AG04450 (cell line): ENCODE data around the gene CEP192. TPM values are rescaled to one million over a fixed set of nuclear protein-coding genes. Genes with fewer than 3 reads are reported as not detected.

Source experiments
- CTCF ChIA-PET: fragments of 300-600, 350-600 bp; formaldehyde crosslinking; extraction: SDS; loops from one replicate; lab custom pipeline; 2022; ENCODE audit warnings: antibody characterized with exemption, inconsistent platforms; lab: Charles Lee
- POLR2A ChIA-PET: fragments of 350-600 bp; formaldehyde crosslinking; extraction: SDS; loops from one replicate; lab custom pipeline; 2021; ENCODE audit warnings: antibody characterized with exemption, inconsistent platforms; lab: Yijun Ruan, JAX
- DNase-seq: peaks from one replicate; pipeline ENCODE4 v3.0.0-alpha.2; 2011; ENCODE audit warnings: low read depth, low spot score
- H3K27ac ChIP-seq: one replicate; pipeline ENCODE4 v1.5.1; 2012; ENCODE audit warnings: low read depth, low read length, control low read depth
- H3K27me3 ChIP-seq: one replicate; pipeline ENCODE4 v1.6.0; 2012; ENCODE audit warnings: low read length; ENCODE audit not compliant: control insufficient read depth, insufficient read depth
- H3K4me3 ChIP-seq: 2 replicates; pipeline ENCODE4 v1.5.1; 2011; ENCODE audit warnings: mild to moderate bottlenecking, low read depth, low read length, control low read depth
- H3K9me3 ChIP-seq: 2 replicates; pipeline ENCODE4 v1.5.1; 2012; ENCODE audit warnings: low read length; ENCODE audit not compliant: control insufficient read depth, insufficient read depth
- polyA plus RNA-seq: library from polyadenylated mRNA; depleted of rRNA; stranded (reverse); fragments of >200 nt; gene quantifications from 2 replicates; pipeline ENCODE4 v1.2.3, GENCODE V29; 2011
- TF ChIP-seq, protein P1 (sequence below): IDR thresholded peaks from 2 replicates; pipeline ENCODE4 v1.5.1; 2011; ENCODE audit warnings: low read depth, low read length, control low read depth, inconsistent platforms

CEP192 gene
- polyA plus RNA-seq, 1 experiment: 21.1 TPM

DNA sequence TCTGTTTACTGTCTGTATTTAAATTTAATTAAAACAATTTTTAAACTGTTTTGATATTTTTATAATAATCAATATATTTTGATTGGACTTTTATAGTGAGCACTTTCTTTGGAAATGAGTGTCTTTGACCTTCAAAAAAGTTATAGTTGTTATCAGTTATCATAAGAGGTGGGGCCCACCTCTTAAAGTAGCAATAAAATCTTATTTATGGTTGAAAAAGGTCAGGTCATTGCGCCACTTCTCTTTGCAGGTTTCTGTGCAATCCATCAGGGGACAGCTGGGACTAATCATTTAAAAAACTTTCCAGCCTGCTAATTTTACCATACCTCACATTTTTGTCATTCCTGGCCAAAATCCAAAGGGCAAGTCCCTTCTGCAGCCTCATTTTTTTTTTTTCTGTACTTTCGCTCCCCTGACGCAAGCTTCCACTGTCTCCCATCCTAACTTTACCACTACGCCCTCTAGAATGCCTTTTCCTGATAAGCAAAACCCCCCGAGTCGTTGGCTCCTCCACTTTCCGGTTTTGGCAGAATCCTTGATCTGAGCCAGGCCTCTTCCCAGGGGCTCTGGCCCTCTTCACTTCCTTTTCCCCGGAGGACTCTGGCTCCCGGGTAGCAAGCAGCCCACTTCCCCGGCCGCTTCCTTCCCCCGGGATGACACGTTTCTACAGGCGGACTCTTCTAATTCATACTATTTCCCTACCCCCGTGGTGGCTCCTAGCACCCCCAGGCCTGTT lies 44.4 kb upstream of the CEP192 start:
- H3K9me3 ChIP-seq: peaks cover 7% of the 10 kb centered on the region; the same call in 1 of the 2 replicates
- peak overlapping the region; percentile 94 for H3K4me3 ChIP-seq
- TF ChIP-seq, protein P1, sequence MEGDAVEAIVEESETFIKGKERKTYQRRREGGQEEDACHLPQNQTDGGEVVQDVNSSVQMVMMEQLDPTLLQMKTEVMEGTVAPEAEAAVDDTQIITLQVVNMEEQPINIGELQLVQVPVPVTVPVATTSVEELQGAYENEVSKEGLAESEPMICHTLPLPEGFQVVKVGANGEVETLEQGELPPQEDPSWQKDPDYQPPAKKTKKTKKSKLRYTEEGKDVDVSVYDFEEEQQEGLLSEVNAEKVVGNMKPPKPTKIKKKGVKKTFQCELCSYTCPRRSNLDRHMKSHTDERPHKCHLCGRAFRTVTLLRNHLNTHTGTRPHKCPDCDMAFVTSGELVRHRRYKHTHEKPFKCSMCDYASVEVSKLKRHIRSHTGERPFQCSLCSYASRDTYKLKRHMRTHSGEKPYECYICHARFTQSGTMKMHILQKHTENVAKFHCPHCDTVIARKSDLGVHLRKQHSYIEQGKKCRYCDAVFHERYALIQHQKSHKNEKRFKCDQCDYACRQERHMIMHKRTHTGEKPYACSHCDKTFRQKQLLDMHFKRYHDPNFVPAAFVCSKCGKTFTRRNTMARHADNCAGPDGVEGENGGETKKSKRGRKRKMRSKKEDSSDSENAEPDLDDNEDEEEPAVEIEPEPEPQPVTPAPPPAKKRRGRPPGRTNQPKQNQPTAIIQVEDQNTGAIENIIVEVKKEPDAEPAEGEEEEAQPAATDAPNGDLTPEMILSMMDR: peak; percentile 35
- DNase-seq: peak; percentile 78
- no peaks in the 10 kb centered on the region for H3K27me3 ChIP-seq
- POLR2A ChIA-PET: interaction anchor here (1.1 kb wide), 1 partner anchor 63 kb away, joined by 5 read pairs; the partner anchor contains the start of gene PTPN2
- peak overlapping the region; percentile 99 for H3K27ac ChIP-seq
- CTCF ChIA-PET: interaction anchor here (0.7 to 5.3 kb wide), 2 partner anchors 12 to 1770 kb away, joined by 3 to 39 read pairs; no protein-coding TSS in a partner anchor

- Histone ChIP-seq H3K4me3 (peak within 1 kb of the TSS; percentile 94), H3K27ac (peak within 1 kb of the TSS; percentile 99), H3K27me3 (no peaks in the 10 kb centered on the region), H3K9me3 (peaks cover 7% of the 10 kb centered on the region; the same call in 1 of the 2 replicates)
- CTCF ChIA-PET: interaction anchor here (5.3 kb wide), 1 partner anchor 13 kb away, joined by 39 read pairs; no protein-coding TSS in a partner anchor
- POLR2A ChIA-PET: interaction anchor here (0.6 to 1.3 kb wide), 4 partner anchors 44 to 570 kb away, joined by 3 to 16 read pairs (median 5); partner anchors contain the start of genes AFG3L2, CEP192 and PTPN2
- TF ChIP-seq, protein P1: no peak
- DNase-seq: peak; percentile 98
Observed at GRCh38 chr18:12947285-12948049, 43.7 kb upstream of the CEP192 start, which contains the start of gene SEH1L. TSS of gene SEH1L (plus strand) at chr18:12948011. CDS start at chr18:12948122, 111 bp downstream.

DNA sequence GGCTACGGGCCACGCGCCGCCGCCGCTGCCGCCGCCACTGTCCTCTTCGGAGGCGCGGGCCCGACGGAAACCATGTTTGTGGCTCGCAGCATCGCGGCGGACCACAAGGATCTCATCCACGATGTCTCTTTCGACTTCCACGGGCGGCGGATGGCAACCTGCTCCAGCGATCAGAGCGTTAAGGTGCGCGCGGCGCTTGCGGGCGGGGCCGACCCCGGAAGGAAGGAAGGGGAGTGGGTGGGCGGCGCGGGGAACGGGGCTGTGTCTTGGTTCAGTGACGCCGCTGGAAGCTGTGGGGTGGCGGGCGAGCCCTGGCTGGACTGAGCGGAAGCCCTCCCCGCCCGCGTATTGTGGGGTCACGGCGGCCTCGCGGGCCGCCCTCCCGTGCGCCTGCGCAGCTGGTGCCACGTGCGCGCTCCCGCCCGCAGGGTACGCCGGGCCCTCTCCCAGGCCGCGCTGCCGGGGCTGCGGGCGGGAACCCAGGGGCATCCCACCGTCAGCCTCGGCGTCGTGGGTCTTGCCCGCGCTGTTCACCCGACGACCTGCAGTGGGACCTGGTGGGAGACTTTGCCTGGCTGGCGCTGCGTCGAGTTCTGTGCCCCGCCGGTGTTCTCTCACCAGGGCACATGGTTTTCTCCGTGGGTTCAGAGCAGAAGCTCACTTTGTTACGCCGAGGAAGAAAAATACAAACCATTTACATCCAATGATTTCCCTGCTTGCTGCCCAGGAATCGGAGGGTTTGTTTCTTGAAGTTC lies 42.9 kb upstream of the CEP192 start:
- CTCF ChIA-PET: no interaction called here

DNA sequence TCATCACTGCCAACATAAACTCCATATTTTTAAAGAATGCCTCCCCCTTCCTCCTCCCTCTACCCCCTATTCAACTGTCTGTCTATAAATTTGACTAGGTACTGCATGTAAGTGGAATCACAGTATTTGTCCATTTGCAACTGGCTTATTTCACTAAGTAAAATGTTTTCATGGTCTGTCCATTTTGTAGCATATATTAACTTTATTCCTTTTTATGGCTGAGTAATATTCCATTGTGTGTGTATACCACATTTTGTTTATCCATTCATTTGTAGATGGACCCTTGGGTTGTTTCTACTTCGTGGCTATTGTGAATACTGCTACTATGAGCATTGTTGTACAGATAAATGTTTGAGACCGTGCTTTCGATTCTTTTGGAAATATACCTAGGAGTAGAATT lies 32.7 kb upstream of the CEP192 start:
- Histone ChIP-seq H3K27me3 (no peaks in the 10 kb centered on the region), H3K9me3 (no peaks in the 10 kb centered on the region), H3K27ac (no peak overlapping the region), H3K4me3 (no peak overlapping the region)
- DNase-seq: no peak
- ChIA-PET POLR2A (no interaction called here), CTCF (no interaction called here)
- TF ChIP-seq, protein P1: no peak

More for the DNA sequence above, 42.9 kb upstream of the CEP192 start:
- H3K27ac ChIP-seq: peak overlapping the region; percentile 94
- H3K9me3 ChIP-seq: peaks cover 7% of the 10 kb centered on the region; the same call in 1 of the 2 replicates
- POLR2A ChIA-PET: interaction anchor here (0.5 to 1.3 kb wide), 8 partner anchors 14 to 571 kb away, joined by 3 to 16 read pairs (median 4); partner anchors contain the start of genes AFG3L2 and CEP192
- peak; percentile 85 for DNase-seq
- H3K27me3 ChIP-seq: no peaks in the 10 kb centered on the region
- peak overlapping the region; percentile 69 for H3K4me3 ChIP-seq
- TF ChIP-seq, protein P1: no peak
